GM19035 (cell line): Measurements from ENCODE around the gene SLC17A1.
"Not testable (repeated sequence)": the region's sequence is repeated elsewhere in the genome, so short reads cannot be mapped to it uniquely, and the experiment has no call there.

Experiments
- ATAC-seq: cut with Tn5 transposase; IDR thresholded peaks from one replicate; pipeline ENCODE4 v1.9.1; 2021; ENCODE audit not compliant: unreplicated experiment

Gene SLC17A1

GRCh38 chr6:25757936-25758642 is 73.8 kb downstream of the SLC17A1 start:
- no peak for ATAC-seq

GRCh38 chr6:25756382-25757363 is 75.2 kb downstream of the SLC17A1 start:
- ATAC-seq: no peak

- no peak for ATAC-seq
Observed at GRCh38 chr6:25755483-25755882, 76.4 kb downstream of the SLC17A1 start.

GRCh38 chr6:25754535-25754934 is 77.3 kb downstream of the SLC17A1 start, which contains the start of gene SLC17A4:
SLC17A4 (plus strand) TSS chr6:25754742; CDS start chr6:25761963, 7,221 bp downstream.
- no peak for ATAC-seq

GRCh38 chr6:25753079-25753478 is 78.8 kb downstream of the SLC17A1 start:
- no peak for ATAC-seq

GRCh38 chr6:25750906-25751305 is 80.9 kb downstream of the SLC17A1 start:
- no peak for ATAC-seq

- no peak for ATAC-seq
Observed at GRCh38 chr6:25749837-25750236, 82.0 kb downstream of the SLC17A1 start.

- not testable (repeated sequence) for ATAC-seq
Observed at GRCh38 chr6:25748601-25749517, 83.0 kb downstream of the SLC17A1 start.

GRCh38 chr6:25748049-25748448 is 83.8 kb downstream of the SLC17A1 start:
- no peak for ATAC-seq

- ATAC-seq: no peak
Observed at GRCh38 chr6:25747477-25747876, 84.4 kb downstream of the SLC17A1 start.

- ATAC-seq: no peak
Observed at GRCh38 chr6:25746968-25747367, 84.9 kb downstream of the SLC17A1 start.

GRCh38 chr6:25745836-25746235 is 86.0 kb downstream of the SLC17A1 start:
- no peak for ATAC-seq

GRCh38 chr6:25743868-25744267 is 88.0 kb downstream of the SLC17A1 start:
- ATAC-seq: no peak

GRCh38 chr6:25735261-25735660 is 96.6 kb downstream of the SLC17A1 start:
- no peak for ATAC-seq
